ENCODE results near the gene NFKBIB. TPM values are rescaled to one million over a fixed set of nuclear protein-coding genes. Genes with fewer than 3 reads are reported as not detected.
"Not testable (repeated sequence)": the region's sequence is repeated elsewhere in the genome, so short reads cannot be mapped to it uniquely, and the experiment has no call there.

The NFKBIB gene
- polyA plus RNA-seq, 1 donor: 11.5 TPM

GRCh38 chr19:38875656-38876395, 23.9 kb upstream of the NFKBIB start:
- DNase-seq: no peak

- DNase-seq: no peak
These were observed 21.8 kb upstream of the NFKBIB start, which contains the start of gene RINL for GRCh38 chr19:38877781-38878574. RINL (minus strand) TSS chr19:38878275; CDS start chr19:38876742, 1,533 bp downstream.

DNA sequence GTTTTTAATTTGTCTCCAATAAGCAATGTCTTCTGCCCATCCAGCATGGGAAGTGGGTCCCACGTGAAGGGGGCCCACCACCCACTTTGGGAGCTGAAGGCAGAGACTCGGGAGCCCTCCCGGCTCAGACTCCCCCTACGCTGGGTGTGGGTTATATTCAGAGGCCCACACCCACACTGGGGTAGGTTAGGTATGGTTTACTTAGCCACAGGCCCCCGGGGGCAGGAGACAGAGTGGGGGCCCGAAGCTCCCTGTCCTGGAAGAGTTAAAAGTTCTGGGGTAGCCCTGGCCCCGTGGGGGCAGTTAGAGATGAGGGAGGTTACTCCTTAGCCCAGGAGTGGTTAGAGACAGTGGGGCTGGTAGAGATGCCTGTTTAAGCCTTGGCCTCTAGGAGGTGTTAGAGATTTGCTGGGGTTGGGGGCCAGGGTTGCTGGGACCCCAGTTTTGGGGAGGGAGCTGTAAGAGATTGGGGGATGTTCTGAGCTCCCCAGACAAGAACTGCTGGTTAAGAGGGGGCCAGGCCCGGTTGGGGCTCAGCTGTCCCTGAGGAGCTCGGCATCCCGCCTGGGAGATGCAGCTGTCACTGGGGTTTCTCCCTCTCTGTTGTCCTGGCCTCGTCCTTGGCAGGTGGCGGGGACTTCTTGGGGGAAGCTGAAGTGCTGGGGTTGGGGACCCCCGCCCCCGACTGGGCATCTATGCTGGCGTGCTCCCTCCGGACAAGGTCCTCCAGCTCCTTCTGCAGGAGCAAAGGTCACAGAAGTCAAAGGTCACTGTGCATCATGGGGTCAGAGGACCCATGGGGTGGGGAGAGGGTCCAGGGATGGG, 21.0 kb upstream of the NFKBIB start:
- DNase-seq: no peak

GRCh38 chr19:38879400-38879751, 20.4 kb upstream of the NFKBIB start:
- DNase-seq: no peak

- DNase-seq: no peak
These were observed 19.5 kb upstream of the NFKBIB start for GRCh38 chr19:38880076-38880881.

- DNase-seq: no peak
These were observed 18.7 kb upstream of the NFKBIB start for GRCh38 chr19:38880882-38881609.

DNA sequence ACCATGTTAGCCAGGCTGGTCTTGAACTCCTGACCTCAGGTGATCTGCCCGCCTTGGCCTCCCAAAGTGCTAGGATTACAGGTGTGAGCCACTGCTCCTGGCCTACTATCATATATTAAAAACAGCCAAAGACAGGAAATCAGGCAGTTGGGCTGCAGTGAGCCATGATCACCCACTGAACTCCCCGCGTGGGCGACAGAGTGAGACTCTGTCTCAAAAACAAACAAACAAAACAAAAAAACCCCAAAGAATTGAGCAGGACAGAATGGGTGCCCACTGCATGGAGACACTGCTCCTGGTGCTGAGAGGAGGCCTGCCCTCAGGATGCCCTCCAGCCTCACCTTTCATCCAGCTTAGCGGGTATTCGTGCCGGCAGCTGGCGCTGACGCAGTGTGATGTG, 16.5 kb upstream of the NFKBIB start:
- DNase-seq: no peak

GRCh38 chr19:38884691-38885090, 15.1 kb upstream of the NFKBIB start:
- not testable (repeated sequence) for DNase-seq

DNA sequence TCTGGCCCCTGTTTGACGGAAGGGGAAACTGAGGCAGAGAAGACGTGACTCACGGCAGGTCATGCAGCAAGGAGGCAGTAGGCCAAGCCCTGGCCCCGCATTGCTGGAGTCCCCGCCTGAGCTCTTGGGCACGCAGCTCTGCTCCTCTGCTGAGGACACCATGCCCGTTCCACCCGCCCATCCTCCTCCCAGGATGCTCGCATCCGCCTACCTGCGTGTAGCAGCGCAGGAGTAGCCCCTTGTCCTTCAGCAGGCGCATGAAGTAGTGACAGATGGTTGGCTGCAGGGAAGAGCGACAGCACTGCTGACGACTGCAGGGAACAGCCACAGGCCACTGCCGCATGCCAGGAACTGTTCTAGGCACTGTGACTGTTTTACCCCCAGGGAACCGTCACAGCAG, 10.9 kb upstream of the NFKBIB start:
- DNase-seq: no peak

DNA sequence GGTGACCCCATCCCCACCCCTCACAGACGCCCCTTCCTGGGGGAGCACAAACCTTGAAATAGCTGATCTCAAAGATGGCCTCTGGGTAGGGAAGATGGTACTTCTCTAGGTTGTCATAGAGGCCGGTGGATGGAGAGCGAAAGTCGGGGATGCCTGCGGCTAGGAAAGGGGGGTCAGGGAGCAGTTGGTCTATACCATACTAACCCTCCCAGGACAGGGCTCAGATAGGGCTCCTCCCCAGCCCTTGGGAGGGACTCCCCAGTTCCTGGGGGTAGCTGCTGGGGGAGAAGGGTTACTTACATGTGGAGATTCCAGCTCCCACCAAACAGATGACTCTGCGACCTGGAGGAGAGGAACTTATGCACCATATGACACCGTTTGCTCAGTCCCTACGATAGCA, 10.0 kb upstream of the NFKBIB start:
- no peak for DNase-seq

DNA sequence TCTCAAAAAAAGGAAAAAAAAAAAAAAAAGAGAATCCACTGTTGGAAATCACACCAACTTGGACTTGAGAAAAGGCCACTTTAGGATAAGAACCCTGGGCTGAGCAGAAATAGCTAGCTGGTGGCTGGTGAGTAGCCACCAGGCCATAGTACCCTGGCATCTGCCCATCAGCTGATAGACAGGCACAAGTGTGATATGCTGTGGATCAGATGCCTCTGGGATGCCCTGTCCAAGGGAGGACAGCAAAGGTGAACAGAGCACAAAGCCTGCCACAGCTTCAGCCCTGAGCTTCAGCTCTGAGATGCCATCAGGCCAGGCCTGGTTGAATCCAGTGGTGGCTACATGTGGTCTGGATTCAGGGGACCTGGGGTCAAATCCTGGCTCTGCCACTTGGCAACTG, 9.1 kb upstream of the NFKBIB start:
- no peak for DNase-seq

DNA sequence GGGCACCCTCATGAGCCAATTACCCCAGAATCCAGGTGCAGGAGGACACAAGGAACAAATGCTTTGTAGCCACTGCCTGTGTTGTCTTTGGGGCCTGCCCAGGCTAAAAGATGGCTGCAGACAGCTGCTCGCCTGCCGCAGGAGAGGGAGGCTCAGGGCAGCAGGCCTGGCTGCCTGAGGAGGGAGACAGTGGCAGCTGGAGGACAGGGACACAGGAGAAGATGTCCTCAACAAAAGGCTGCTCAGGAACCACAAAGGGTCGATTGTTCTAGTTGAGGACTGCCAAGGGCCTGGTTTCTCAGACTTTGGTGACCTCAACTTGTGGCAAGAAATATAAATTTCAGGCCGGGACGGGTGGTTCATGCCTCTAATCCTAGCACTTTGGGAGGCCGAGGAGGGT, 8.0 kb upstream of the NFKBIB start:
- no peak for DNase-seq

- DNase-seq: no peak
These were observed 6.9 kb upstream of the NFKBIB start for GRCh38 chr19:38892841-38893240.

DNA sequence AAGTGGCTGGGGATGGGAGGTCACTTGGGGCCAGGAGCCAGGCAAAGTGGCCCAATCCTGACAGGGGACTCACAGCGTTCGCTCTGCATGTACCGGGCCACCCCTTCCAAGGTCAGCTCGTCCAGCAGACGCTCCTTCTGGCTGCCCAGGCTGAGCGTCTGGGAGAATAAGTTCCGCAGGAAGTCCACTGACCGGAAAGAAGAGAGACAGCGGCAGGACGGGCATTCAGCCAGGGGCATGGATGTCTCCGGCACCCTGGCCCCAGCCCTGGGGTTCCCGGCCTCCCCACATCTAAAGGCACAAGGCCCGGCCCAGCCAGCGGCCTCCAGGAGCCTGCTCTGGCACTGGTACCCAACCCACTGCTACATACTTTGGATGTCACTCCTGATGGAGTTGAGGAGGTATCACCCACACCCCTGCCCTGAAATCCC, 6.4 kb upstream of the NFKBIB start:
- DNase-seq: no peak

- DNase-seq: no peak
These were observed 4.8 kb upstream of the NFKBIB start for GRCh38 chr19:38894968-38895367.

DNA sequence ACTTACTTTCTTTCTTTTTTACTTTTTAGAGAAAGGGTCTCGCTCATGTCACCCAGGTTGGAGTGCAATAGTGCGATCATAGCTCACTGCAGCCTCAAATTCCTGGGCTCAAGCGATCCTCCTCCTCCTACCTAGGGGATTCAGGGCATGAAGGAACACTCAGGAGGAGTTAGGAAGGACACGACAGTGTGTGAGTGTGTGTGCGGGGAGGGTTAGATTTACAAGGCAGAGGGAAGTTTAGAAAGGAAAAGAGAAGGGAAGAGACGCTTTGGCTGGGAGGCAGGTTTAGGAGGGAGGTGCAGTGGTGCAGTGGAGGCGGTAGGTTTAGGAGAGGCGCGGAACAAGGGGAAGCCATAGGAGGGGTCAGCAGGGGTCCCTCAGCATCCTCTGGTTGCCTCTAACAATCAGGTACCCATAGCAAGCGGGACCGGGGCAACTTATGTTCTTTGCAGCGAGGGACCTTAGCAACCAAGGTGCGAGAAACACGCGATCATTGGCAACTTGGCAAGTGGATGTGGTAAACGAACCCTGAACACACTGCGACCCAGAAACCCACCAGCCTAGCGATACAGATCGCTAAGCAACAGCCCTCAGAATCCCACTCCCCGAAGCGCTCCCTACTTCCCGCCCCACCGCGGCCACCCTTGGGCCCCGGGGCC, 852 bp upstream of the NFKBIB start:
- DNase-seq: no peak

- DNase-seq: no peak
These were observed 447 bp downstream of the NFKBIB start for GRCh38 chr19:38900202-38900629.

GRCh38 chr19:38900743-38901190, 998 bp downstream of the NFKBIB start:
- DNase-seq: no peak

- DNase-seq: no peak
These were observed 1.9 kb downstream of the NFKBIB start for GRCh38 chr19:38901683-38902082.
